IPS-NIHi11 (cell line): ENCODE data around the gene RNF5.
"Not testable (repeated sequence)": the region's sequence is repeated elsewhere in the genome, so short reads cannot be mapped to it uniquely, and the experiment has no call there.

Source experiments
- DNase-seq: peaks from one replicate; pipeline ENCODE4 v3.0.0; 2012; ENCODE audit warnings: mixed read lengths, low spot score

RNF5 gene

DNA sequence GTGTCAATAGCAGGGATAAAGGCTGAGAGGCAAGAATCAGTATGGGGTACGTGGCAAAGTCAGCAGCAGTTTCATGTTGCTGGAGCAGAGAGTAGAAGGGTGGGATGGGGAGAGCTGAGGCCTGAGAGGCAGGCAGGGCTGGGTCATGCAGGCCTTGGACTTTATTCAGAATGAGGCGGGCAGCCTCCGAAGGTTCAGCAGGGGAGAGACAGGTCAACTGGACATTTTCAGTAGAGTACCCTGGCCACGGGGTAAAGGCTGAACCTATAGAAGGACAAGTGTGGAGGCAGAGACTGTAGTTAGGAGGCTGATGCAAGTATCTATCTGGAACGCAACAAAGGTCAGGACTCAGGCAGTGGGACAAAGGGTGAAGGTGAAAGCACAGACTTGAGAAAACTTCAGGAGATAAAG, 32.0 kb downstream of the RNF5 start:
- DNase-seq = no peak

DNA sequence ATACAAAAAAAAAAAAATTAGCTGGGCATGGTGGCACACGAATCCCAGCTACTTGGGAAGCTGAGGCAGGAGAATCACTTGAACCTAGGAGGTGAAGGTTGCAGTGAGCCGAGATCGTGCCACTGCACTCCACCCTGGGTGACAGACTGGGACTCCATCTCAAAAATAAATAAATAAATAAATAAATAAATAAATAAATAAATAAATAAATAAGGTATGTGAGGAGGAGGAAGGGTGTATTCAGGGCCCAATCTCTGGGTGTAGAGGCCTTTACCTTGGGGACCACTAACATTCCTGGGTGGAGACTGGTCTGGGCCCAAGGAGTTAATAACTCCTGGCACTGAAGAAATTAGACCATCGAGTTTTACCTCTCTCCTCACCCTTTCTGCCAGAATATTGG, 33.2 kb downstream of the RNF5 start:
- not testable (repeated sequence) for DNase-seq

DNA sequence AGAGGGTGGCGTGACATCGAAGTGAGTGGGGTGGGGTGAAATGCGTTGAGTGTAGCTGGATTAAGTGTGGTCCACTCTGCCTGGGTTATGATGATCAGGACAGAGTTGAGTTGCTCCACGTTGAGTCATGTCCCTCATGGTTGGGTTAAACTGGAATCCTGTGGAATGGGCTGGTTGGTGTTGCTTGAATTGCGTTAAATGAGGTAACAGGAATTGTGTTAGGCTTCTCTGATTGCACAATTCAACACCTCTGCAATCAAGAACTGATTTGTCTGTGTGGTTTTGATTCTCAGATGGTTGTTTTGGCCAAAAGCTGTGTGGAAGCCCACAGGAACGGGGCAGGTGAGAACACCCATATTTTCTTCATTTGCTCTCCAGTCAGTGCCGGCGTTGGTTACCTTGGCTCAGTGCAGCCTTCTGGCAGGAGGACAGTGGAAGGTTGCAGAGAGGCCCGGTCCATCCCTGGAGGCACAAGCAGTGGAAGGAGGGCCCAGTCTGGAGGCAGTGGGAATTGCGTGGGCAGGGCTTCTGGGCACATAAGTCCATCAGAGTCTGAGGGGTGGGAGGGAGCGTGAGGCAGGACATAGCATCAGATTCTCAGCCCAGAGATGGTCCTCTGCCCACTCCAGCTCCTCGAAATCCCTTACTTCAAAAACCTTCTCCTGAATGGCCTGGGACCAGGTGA, 34.0 kb downstream of the RNF5 start:
- no peak for DNase-seq

DNA sequence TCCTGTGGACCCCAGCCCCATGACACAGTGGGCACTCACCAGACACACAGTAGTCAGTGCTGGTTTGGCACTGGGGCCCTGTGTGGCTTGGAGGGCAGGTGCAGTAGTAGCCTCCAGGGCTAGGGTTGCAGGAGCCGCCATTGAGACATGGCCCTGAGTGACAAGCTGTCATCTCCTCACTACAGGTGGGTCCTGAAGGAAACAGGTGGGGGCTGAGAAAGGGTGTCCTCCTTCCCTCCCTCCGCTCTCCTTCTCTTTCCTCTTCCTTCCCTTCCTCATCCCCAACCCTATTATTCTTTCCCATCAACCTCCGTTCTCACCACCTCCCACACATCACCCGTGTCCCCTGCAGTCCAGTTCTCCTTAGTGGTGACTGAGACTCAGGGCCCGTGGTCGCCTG, 35.4 kb downstream of the RNF5 start:
- DNase-seq = no peak

DNA sequence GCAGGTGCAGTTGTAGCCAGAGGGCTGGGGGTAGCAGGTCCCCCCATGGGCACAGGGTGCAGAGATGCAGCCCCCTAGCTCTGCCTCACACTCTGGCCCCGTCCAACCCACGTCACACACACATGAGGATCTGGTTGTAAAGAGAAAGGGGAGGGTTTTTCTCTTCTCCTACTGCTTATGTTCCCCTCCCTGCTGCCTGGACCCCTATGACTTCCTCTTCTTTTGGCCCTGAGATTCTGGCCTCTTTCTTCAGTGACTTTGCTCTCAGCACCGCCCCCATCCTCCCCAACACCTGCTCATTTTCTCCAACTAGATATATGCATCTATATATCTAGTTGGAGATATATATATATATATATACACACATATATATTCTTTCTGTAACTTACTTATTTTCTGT, 35.9 kb downstream of the RNF5 start:
- DNase-seq = no peak

DNA sequence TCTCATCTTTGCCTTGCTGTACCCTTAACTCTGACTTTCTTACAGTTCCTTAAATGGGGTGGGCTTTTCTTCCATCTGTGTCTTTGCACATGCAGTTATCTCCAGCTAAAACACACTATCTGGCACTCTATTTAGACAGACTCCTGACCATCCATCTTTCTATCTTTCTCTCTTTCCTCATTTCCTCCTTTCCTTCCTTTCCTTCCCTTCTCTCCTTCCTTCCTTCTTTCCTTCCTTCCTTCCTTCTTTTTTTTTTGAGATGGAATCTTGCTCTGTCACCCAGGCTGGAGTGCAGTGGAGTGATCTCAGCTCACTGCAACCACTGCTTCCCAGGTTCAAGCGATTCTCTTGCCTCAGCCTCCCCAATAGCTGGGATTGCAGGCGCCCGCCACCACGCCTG, 37.4 kb downstream of the RNF5 start:
- no peak for DNase-seq

DNA sequence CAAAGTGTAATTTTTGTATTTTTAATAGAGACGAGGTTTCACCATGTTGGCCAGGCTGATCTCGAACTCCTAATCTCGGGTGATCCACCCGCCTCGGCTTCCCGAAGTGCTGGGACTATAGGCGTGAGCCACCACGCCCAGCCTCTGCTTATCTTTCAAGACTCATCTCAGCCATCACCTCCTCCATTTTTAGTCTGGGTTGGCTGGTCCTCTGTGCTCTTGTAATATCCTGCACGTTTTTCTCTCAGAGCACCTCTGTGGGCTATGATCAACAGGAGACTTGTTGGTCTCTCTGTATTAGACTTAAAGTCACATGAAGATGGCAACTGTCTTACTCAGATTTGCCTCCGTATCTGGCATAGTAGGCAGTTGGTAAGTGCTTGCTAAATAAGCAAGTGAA, 38.1 kb downstream of the RNF5 start:
- no peak for DNase-seq

DNA sequence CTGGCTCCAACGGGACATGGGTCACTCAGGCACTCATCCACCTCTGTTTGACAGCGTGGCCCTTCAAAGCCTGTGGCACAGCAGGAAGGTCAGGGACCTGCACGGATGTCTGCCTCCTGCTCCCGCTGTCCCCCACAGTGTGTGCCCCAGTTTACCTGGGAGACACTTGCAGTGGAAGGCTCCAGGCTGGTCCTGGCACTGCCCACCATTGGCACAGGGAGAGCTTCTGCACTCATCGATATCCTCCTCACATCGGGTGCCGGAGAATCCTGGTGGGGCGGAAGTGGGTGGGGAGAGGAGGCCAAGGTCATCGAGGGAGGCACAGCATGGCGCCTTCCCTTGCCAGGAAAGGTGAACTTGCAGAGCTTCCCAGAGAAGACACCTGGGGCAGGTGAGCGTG, 38.8 kb downstream of the RNF5 start:
- DNase-seq = no peak

DNA sequence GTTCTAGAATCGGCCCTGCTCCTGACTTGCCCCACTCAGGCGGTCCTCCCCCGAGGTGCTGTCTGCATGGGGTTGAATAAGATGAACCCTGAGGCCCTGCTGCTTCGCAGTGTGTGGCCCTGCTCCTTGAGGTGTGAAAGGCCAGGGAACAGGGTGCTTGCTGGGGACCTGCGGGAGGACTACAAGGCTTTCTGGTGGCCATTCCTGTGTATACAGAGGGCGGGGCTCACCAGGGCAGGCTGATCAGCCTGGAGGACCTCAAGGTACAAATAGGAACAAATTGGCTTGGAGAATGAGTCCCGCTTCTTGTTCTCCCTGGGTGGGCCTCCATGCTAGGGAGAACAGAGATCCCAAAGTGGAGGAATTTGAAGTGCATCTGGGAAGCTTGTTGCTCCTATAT, 40.0 kb downstream of the RNF5 start:
- DNase-seq = no peak

DNA sequence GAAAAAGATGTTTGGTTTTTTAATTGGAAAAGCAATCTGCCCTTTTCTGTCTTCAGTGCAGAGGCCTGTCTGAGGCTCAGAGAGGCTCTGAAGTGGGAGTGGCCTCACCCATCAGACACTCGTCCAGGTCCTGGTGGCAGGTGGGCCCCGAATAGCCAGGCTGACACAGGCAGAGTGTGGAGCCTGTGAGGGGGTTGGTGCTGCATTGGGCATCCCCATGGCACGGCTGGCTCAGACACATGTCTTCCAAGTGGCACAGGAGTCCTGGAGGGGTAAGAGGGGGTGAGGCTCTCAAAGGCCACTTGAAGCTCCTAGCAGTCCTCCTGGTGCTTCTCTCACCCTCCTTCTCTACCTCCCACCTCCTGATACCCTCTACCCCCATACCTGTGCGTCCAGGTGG, 41.8 kb downstream of the RNF5 start:
- DNase-seq = no peak

DNA sequence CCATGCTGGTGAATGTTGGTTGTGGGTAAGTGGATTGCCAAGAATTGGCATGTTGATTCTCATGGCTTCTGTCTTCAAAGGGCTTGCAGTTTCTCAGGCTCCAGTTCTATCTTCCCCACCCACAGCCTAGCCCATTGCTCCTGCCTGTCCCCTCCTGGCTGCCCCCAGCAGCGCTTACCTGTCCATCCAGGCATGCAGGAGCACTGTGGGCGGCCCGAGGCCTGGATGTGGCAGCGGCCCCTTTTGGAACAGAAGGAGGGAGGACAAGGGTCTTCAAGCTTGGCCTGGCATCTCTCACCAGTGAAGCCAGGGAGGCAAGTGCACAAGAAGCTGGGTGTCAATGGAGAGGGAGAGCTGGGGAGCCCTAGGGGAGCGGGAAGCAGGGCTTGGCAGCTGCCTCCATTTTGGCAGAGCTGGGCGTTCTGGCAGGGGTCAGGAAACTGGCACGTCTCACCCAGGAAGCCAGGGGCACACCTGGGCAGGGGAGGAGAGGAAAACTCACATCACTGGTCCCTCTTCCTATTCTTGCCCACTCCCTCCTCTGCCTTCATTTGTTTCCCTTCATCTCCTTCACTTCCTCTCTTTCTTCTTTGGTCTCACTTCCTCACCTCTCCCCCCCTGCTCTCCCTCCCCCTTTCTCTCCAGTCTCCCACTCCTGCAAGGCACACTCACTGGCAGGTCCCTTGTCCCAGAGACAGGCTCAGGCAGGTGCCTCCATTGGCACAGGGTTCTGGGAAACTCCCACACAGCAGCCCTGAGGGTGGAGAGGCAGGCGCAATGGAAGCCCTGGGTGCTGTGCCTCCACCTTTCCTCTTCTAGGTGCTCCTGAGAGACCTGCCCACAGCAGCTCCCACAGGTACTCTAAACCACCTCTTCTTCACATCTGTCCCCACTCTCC, 44.4 kb downstream of the RNF5 start:
- no peak for DNase-seq

DNA sequence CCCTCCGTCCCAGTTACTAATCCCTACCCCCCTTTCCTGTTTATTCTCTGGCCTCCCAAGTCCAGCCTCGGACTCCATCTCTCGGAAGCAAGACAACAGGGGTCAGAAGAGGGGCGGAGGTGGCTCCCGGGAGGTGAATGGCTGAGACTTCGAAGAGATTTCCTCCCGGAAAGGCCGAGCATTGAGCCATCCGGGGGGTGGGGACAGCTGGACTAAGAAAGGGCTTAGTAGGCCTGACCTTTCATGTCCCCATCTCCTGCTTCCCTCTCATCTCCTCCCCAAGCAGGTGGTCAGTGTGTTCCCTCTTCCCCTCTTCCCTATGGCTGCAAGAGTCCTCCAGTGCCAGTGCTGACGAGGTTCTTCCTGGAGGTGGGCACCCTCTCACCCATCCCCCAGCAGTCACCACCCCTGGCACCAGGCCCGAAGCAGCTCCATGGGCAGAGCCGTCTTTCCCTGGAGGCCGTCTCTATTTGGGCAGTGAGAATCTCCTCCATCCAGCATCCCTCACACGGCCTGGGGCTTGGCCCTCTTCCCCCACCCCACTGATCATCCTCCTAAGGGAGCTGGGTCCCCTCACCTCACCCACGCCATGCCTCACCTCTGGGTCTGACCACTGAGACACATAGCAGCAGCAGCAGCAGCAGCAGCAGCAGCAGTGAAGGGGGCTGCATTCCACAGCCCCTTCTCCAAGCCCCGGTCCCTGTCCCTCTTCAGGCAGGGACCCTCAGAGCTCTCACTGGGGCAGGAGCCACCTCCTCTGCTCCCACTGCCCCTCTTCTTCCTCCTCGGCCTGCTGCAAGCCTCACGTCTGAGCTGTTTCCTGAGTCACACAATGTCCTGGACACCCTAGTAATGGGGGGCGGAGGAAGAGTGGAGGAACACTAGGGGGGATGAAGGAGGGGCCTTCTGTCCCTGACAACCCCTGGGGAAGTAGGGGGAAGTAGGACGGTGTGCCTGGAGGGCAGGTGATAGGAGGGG, 45.3 kb downstream of the RNF5 start, which contains the start of gene NOTCH4:
TSS of gene NOTCH4 (minus strand) at position 810 of the 978 bp plus-strand sequence. CDS start at position 671, 139 bp downstream.
- DNase-seq = no peak

DNA sequence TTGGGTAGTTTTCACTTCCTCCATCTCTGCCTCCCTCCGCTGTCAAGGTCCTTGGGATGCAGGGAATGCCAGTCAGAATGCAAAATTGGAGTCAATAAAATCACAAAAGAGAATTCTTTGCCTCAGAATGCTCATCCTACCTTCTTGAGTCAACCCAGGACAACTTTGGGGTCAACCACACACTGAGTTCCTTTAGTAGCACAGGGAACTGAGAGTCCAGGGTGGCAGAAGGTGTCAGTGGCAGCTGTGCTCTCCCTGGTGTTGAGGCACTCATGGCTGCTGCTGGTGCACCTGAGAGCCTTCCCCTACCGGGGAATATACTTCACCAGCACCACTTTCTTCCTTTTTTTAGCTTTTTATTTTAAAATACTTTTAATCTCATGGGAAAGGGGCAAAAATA, 46.5 kb downstream of the RNF5 start:
- DNase-seq = no peak

DNA sequence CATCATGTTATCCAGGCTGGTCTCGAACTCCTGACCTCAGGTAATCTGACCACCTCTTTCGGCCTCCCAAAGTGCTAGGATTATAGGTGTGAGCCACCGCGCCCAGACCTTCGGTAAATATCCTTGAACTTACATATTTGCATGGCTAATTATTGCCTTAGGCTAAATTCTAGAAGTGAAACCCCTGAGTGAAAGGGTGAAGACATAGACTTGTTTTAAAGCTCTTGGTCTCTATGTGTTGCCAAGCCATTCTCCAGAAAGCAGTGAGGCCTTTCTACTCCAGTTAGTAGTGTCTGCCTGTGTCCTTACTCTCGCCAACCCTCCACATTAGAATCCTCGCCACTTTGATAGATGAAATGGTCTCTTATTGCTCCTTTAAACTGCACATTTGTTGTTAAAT, 48.2 kb downstream of the RNF5 start:
- DNase-seq = no peak
